SK-N-SH (cell line): Measurements from ENCODE around the gene INTS11. TPM values are rescaled to one million over a fixed set of nuclear protein-coding genes. Genes with fewer than 3 reads are reported as not detected.

Experiments used
- CTCF ChIA-PET: fragments of 300-600, 350-600 bp; formaldehyde crosslinking; extraction: SDS; loops from one replicate; lab custom pipeline; 2021; lab: Yijun Ruan, JAX
- POLR2A ChIA-PET: fragments of 350-600 bp; sonication (Branson Sonifier 250); formaldehyde crosslinking; extraction: SDS; loops from one replicate; lab custom pipeline; 2020; ENCODE audit warnings: antibody characterized with exemption, inconsistent platforms; lab: Yijun Ruan, JAX
- DNase-seq: peaks from one replicate; pipeline ENCODE4 v3.0.0; 2012
- H2AFZ ChIP-seq: fragments of 200-600 bp; sonication (generic); 2 replicates; pipeline ENCODE4 v1.8.1; 2016; ENCODE audit warnings: antibody characterized with exemption, mild to moderate bottlenecking, low read depth
- H3F3A ChIP-seq: fragments of 200-600 bp; sonication (generic); replicated peaks from 2 replicates; pipeline ENCODE3; 2016; ENCODE audit warnings: antibody characterized with exemption, mild to moderate bottlenecking; ENCODE audit not compliant: insufficient read depth
- H3K27ac ChIP-seq, 2 experiments: fragments of 200-500 bp in 1 of 2; fragments of 200-600 bp in 1 of 2; sonication (Bioruptor generic) in 1 of 2; sonication (generic), shearing (Covaris generic) in 1 of 2; 2 replicates each; pipeline versions ENCODE4 v1.5.1 to v1.6.1; 2014 to 2016; ENCODE audit warnings: low read depth in 2 of 2, inconsistent platforms in 1 of 2, low read length in 1 of 2, mild to moderate bottlenecking in 1 of 2, mixed read lengths in 1 of 2
- H3K27me3 ChIP-seq: fragments of 200-600 bp; sonication (generic), shearing (Covaris generic); 2 replicates; pipeline ENCODE4 v1.6.1; 2016; ENCODE audit warnings: mixed run types; ENCODE audit not compliant: insufficient read depth
- H3K36me3 ChIP-seq, 2 experiments: fragments of 200-500 bp in 1 of 2; fragments of 200-600 bp in 1 of 2; sonication (Bioruptor generic) in 1 of 2; sonication (generic) in 1 of 2; replicated peaks in 1 of 2; 2 replicates each; pipeline versions ENCODE3 to v1.5.1; 2014 to 2016; ENCODE audit warnings: low read length in 1 of 2, mild to moderate bottlenecking in 1 of 2; ENCODE audit not compliant: insufficient read depth in 2 of 2, control insufficient read depth in 1 of 2
- H3K4me1 ChIP-seq, 2 experiments: fragments of 200-500 bp in 1 of 2; fragments of 200-600 bp in 1 of 2; sonication (Bioruptor generic) in 1 of 2; sonication (generic), shearing (Covaris generic) in 1 of 2; 2 replicates each; pipeline versions ENCODE4 v1.5.1 to v1.6.1; 2014 to 2016; ENCODE audit warnings: low read depth in 1 of 2, low read length in 1 of 2, mixed run types in 1 of 2; ENCODE audit not compliant: insufficient read depth in 2 of 2, control insufficient read depth in 1 of 2
- H3K4me2 ChIP-seq: fragments of 200-600 bp; sonication (generic), shearing (Covaris generic); 2 replicates; pipeline ENCODE4 v1.6.1; 2017; ENCODE audit warnings: mixed run types
- H3K4me3 ChIP-seq, 2 experiments: fragments of 200-500 bp in 1 of 2; fragments of 200-600 bp in 1 of 2; sonication (Bioruptor generic) in 1 of 2; sonication (generic), shearing (Covaris generic) in 1 of 2; 2 replicates each; pipeline versions ENCODE4 v1.5.1 to v1.8.1; 2014 to 2016; ENCODE audit warnings: low read depth in 2 of 2, inconsistent platforms in 1 of 2, low read length in 1 of 2, mild to moderate bottlenecking in 1 of 2, mixed read lengths in 1 of 2, moderate library complexity in 1 of 2
- H3K79me2 ChIP-seq: fragments of 200-600 bp; sonication (generic); 2 replicates; pipeline ENCODE4 v1.8.1; 2017; ENCODE audit warnings: mild to moderate bottlenecking; ENCODE audit not compliant: insufficient read depth
- H3K9ac ChIP-seq: fragments of 200-600 bp; sonication (generic); 2 replicates; pipeline ENCODE4 v1.6.1; 2017; ENCODE audit warnings: mixed run types
- H3K9me2 ChIP-seq: fragments of 200-600 bp; sonication (generic); 2 replicates; pipeline ENCODE4 v1.6.1; 2017; ENCODE audit warnings: mixed run types
- H3K9me3 ChIP-seq: fragments of 200-600 bp; sonication (generic); 2 replicates; pipeline ENCODE4 v1.6.1; 2017; ENCODE audit warnings: mixed run types, mild to moderate bottlenecking, moderate library complexity
- H4K20me1 ChIP-seq: fragments of 200-600 bp; sonication (generic); 2 replicates; pipeline ENCODE4 v1.6.1; 2017; ENCODE audit warnings: mild to moderate bottlenecking, mixed run types; ENCODE audit not compliant: insufficient read depth
- CHD2 ChIP-seq: fragments of 150-350 bp; IDR thresholded peaks from 2 replicates; pipeline ENCODE4 v1.6.1; 2018; ENCODE audit warnings: low read length; ENCODE audit not compliant: partially characterized antibody
- ELF1 ChIP-seq: IDR thresholded peaks from 2 replicates; pipeline ENCODE4 v1.4.0; 2012
- EP300 ChIP-seq, 2 experiments: IDR thresholded peaks; 2 replicates each; pipeline versions ENCODE4 v1.4.0 to v1.6.1; 2012; ENCODE audit warnings: borderline replicate concordance in 1 of 2, low read depth in 1 of 2, low read length in 1 of 2
- EZH2phosphoT487 ChIP-seq: fragments of 200-600 bp; sonication (generic); IDR thresholded peaks from 2 replicates; pipeline ENCODE4 v1.6.1; 2017; ENCODE audit warnings: low read depth, mixed run types, mild to moderate bottlenecking, antibody characterized with exemption, moderate library complexity, borderline replicate concordance
- FOXM1 ChIP-seq: IDR thresholded peaks from 2 replicates; pipeline ENCODE4 v1.4.0; 2012; ENCODE audit warnings: low read depth, mild to moderate bottlenecking
- GABPA ChIP-seq: IDR thresholded peaks from 2 replicates; pipeline ENCODE4 v1.4.0; 2012; ENCODE audit warnings: low read depth, mild to moderate bottlenecking
- JUND ChIP-seq: IDR thresholded peaks from 2 replicates; pipeline ENCODE4 v1.4.0; 2012
- MXI1 ChIP-seq: IDR thresholded peaks from 2 replicates; pipeline ENCODE4 v1.6.1; 2012; ENCODE audit warnings: mild to moderate bottlenecking, low read depth, low read length, improper control_type of control experiment
- NFIC ChIP-seq: IDR thresholded peaks from 2 replicates; pipeline ENCODE4 v1.4.0; 2012; ENCODE audit warnings: borderline replicate concordance
- RAD21 ChIP-seq: IDR thresholded peaks from 2 replicates; pipeline ENCODE4 v1.6.1; 2012; ENCODE audit warnings: mild to moderate bottlenecking, low read length
- RCOR1 ChIP-seq: fragments of 150-350 bp; IDR thresholded peaks from 2 replicates; pipeline ENCODE4 v1.6.1; 2017; ENCODE audit warnings: antibody characterized with exemption, low read length
- RFX5 ChIP-seq: IDR thresholded peaks from 2 replicates; pipeline ENCODE4 v1.6.1; 2012; ENCODE audit warnings: mild to moderate bottlenecking, improper control_type of control experiment, low read length
- RXRA ChIP-seq: IDR thresholded peaks from 2 replicates; pipeline ENCODE4 v1.4.0; 2012; ENCODE audit warnings: low read depth, mild to moderate bottlenecking, borderline replicate concordance
- SIN3A ChIP-seq: IDR thresholded peaks from 2 replicates; pipeline ENCODE4 v1.6.1; 2012; ENCODE audit warnings: low read depth, mild to moderate bottlenecking, low read length, moderate library complexity, borderline replicate concordance
- SMC3 ChIP-seq: IDR thresholded peaks from 2 replicates; pipeline ENCODE4 v1.6.1; 2012; ENCODE audit warnings: low read depth, low read length, improper control_type of control experiment
- TAF1 ChIP-seq: IDR thresholded peaks from 2 replicates; pipeline ENCODE4 v1.6.1; 2012; ENCODE audit warnings: low read depth, mild to moderate bottlenecking, low read length, moderate library complexity, borderline replicate concordance
- TCF12 ChIP-seq: IDR thresholded peaks from 2 replicates; pipeline ENCODE4 v1.4.0; 2012
- TEAD4 ChIP-seq: IDR thresholded peaks from 2 replicates; pipeline ENCODE4 v1.4.0; 2012; ENCODE audit warnings: mild to moderate bottlenecking, borderline replicate concordance; ENCODE audit not compliant: insufficient read depth
- YY1 ChIP-seq: IDR thresholded peaks from 2 replicates; pipeline ENCODE4 v1.4.0; 2012; ENCODE audit warnings: low read depth, mild to moderate bottlenecking
- WGBS: methylation state at CpG from one replicate; pipeline ENCODE4 v1.1.6; 2017; ENCODE audit warnings: low lambda C conversion rate; 5-methylcytosine and 5-hydroxymethylcytosine counted together
- polyA plus RNA-seq, 3 experiments: library from polyadenylated mRNA; depleted of rRNA; stranded (reverse); fragments of >200 nt; gene quantifications; 2 replicates each; pipeline ENCODE4 v1.2.3, GENCODE V29; 2012
- TF ChIP-seq, protein P1 (sequence below): fragments of 150-350 bp; IDR thresholded peaks from 2 replicates; pipeline ENCODE4 v1.6.1; 2017; ENCODE audit warnings: antibody characterized with exemption, low read length, low read depth, borderline replicate concordance
- TF ChIP-seq, protein P2 (sequence below): fragments of 150-350 bp; IDR thresholded peaks from 2 replicates; pipeline ENCODE4 v1.6.1; 2016; ENCODE audit warnings: mild to moderate bottlenecking, low read depth, low read length
- TF ChIP-seq, protein P3 (sequence below): fragments of 200-600 bp; sonication (generic); IDR thresholded peaks from 2 replicates; pipeline ENCODE4 v1.6.1; 2017; ENCODE audit warnings: antibody characterized with exemption, mild to moderate bottlenecking, moderate library complexity
- TF ChIP-seq, protein P4 (sequence below): IDR thresholded peaks from 2 replicates; pipeline ENCODE4 v1.4.0; 2012; ENCODE audit warnings: low read depth, borderline replicate concordance
- TF ChIP-seq, protein P5 (sequence below): IDR thresholded peaks from 2 replicates; pipeline ENCODE4 v1.4.0; 2012; ENCODE audit warnings: low read depth

The INTS11 gene
- polyA plus RNA-seq, 1 of the 3 experiments (the other 2 are of a cell fraction), result 137 TPM

DNA sequence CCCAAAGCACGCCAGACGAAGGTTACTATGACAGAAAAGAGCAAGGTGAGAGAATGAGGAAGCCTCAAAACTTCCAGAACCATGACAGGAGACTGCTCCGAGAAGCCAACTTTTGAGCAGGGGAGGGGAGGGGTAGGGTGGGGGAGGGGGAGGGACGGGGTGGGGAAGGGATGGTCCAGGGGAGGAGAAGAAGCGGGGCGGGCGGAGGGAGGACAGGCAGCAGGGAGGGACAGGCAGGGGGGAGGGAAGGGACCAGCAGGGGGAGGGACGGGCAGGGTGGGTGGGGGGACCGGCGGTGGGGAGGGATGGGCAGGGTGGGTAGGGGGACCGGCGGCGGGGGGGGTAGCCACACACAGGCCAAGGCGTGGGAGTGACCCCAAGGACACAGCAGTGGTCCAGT, 2.0 kb downstream of the INTS11 start:
- TF ChIP-seq, protein P1, sequence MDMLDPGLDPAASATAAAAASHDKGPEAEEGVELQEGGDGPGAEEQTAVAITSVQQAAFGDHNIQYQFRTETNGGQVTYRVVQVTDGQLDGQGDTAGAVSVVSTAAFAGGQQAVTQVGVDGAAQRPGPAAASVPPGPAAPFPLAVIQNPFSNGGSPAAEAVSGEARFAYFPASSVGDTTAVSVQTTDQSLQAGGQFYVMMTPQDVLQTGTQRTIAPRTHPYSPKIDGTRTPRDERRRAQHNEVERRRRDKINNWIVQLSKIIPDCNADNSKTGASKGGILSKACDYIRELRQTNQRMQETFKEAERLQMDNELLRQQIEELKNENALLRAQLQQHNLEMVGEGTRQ, result no peak
- TF ChIP-seq SIN3A (no peak), EZH2phosphoT487 (no peak), MXI1 (no peak), TCF12 (no peak), FOXM1 (no peak), RAD21 (no peak)
- TF ChIP-seq, protein P2, sequence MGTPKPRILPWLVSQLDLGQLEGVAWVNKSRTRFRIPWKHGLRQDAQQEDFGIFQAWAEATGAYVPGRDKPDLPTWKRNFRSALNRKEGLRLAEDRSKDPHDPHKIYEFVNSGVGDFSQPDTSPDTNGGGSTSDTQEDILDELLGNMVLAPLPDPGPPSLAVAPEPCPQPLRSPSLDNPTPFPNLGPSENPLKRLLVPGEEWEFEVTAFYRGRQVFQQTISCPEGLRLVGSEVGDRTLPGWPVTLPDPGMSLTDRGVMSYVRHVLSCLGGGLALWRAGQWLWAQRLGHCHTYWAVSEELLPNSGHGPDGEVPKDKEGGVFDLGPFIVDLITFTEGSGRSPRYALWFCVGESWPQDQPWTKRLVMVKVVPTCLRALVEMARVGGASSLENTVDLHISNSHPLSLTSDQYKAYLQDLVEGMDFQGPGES, result no peak
- TF ChIP-seq, protein P3, sequence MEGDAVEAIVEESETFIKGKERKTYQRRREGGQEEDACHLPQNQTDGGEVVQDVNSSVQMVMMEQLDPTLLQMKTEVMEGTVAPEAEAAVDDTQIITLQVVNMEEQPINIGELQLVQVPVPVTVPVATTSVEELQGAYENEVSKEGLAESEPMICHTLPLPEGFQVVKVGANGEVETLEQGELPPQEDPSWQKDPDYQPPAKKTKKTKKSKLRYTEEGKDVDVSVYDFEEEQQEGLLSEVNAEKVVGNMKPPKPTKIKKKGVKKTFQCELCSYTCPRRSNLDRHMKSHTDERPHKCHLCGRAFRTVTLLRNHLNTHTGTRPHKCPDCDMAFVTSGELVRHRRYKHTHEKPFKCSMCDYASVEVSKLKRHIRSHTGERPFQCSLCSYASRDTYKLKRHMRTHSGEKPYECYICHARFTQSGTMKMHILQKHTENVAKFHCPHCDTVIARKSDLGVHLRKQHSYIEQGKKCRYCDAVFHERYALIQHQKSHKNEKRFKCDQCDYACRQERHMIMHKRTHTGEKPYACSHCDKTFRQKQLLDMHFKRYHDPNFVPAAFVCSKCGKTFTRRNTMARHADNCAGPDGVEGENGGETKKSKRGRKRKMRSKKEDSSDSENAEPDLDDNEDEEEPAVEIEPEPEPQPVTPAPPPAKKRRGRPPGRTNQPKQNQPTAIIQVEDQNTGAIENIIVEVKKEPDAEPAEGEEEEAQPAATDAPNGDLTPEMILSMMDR, result no peak
- Histone ChIP-seq H2AFZ (no peak overlapping the region), H3K36me3 (peaks cover 2 to 36% of the 10 kb centered on the region in 2 experiments), H3K9me3 (no peaks in the 10 kb centered on the region), H3F3A (peaks cover 12% of the 10 kb centered on the region), H3K27me3 (no peaks in the 10 kb centered on the region), H3K4me1 (peaks cover 4 to 24% of the 10 kb centered on the region in 2 experiments; a peak in 2 of 4 replicates), H3K9me2 (no peaks in the 10 kb centered on the region), H3K4me3 (no peak overlapping the region), H4K20me1 (peaks cover 54% of the 10 kb centered on the region), H3K27ac (no peak overlapping the region), H3K9ac (no peak overlapping the region), H3K79me2 (peaks cover 80% of the 10 kb centered on the region), H3K4me2 (no peak overlapping the region)
- ChIA-PET POLR2A (no interaction called here), CTCF (no interaction called here)
- DNase-seq, result no peak
- 82% methylated on average over 13 of the region's 14 CpGs for WGBS

DNA sequence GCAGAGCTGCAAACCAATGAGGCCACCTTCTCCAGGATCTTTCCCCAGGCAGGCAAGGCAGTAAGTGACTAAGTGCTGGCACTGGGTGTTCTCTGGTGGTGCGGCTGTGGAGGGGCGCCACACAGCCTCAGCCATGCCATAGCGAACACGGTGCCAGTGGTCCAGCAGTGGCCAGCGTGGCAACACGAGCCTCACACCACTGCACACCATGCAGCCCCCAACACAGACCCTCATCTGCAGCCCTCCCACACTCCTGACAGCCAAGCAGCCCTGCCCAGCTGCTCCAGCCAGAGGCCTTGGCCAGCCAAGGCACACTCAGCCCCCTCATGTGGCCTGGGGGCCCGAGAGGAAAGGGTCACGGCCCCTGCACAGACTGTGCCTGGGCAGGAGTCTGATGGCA, 3.0 kb downstream of the INTS11 start:
- H4K20me1 ChIP-seq, result peaks cover 55% of the 10 kb centered on the region
- POLR2A ChIA-PET, result no interaction called here
- no CpG with 5 or more reads among the region's 8 CpGs for WGBS

More for the DNA sequence above, 3.0 kb downstream of the INTS11 start:
- CTCF ChIA-PET, result interaction anchor here (1.3 to 1.8 kb wide), 3 partner anchors 16 to 30 kb away, joined by 3 to 5 read pairs (median 4); no protein-coding TSS in a partner anchor
- no peak overlapping the region for H3K27ac ChIP-seq
- no peak overlapping the region for H3K4me3 ChIP-seq
- H3K36me3 ChIP-seq, result peaks cover 8 to 33% of the 10 kb centered on the region in 2 experiments
- no peak for DNase-seq
- H3K9me2 ChIP-seq, result no peaks in the 10 kb centered on the region
- H3K9ac ChIP-seq, result no peak overlapping the region
- peaks cover 14% of the 10 kb centered on the region for H3F3A ChIP-seq
- TF ChIP-seq RFX5, result no peak
- TF ChIP-seq EP300 (IDR thresholded peaks at IDR 0.05; ENCODE audit: borderline replicate concordance in 1 of 2, low read depth in 1 of 2, low read length in 1 of 2), result no peak
- no peak for TF ChIP-seq EZH2phosphoT487
- no peak for TF ChIP-seq RCOR1
- TF ChIP-seq JUND, result no peak
- TF ChIP-seq NFIC, result no peak
- TF ChIP-seq ELF1, result no peak
- no peak for TF ChIP-seq SIN3A
- no peak for TF ChIP-seq YY1
- TF ChIP-seq, protein P4, sequence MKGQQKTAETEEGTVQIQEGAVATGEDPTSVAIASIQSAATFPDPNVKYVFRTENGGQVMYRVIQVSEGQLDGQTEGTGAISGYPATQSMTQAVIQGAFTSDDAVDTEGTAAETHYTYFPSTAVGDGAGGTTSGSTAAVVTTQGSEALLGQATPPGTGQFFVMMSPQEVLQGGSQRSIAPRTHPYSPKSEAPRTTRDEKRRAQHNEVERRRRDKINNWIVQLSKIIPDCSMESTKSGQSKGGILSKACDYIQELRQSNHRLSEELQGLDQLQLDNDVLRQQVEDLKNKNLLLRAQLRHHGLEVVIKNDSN, result no peak
- TF ChIP-seq SMC3, result no peak
- no peak for TF ChIP-seq GABPA
- TF ChIP-seq, protein P1, result no peak
- no peak for TF ChIP-seq CHD2
- no peak for TF ChIP-seq RXRA
- no peak for TF ChIP-seq TAF1
- TF ChIP-seq TEAD4, result no peak
- TF ChIP-seq, protein P5, sequence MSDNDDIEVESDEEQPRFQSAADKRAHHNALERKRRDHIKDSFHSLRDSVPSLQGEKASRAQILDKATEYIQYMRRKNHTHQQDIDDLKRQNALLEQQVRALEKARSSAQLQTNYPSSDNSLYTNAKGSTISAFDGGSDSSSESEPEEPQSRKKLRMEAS, result no peak
- no peaks in the 10 kb centered on the region for H3K9me3 ChIP-seq
- no peak overlapping the region for H2AFZ ChIP-seq
- peaks cover 84% of the 10 kb centered on the region for H3K79me2 ChIP-seq
- peaks cover 4 to 24% of the 10 kb centered on the region in 2 experiments; a peak in 2 of 4 replicates for H3K4me1 ChIP-seq
- H3K27me3 ChIP-seq, result no peaks in the 10 kb centered on the region
- H3K4me2 ChIP-seq, result no peak overlapping the region
